Heart left ventricle (tissue), 16 donors: ENCODE measurements around the gene FSTL3. TPM values are rescaled to one million over a fixed set of nuclear protein-coding genes. Genes with fewer than 3 reads are reported as not detected.

Experiments used
- ATAC-seq, 4 donors: fragments of 200-7000 bp; cut with Tn5 transposase; one replicate each; pipeline ENCODE4 v1.9.1; 2020 to 2022; ENCODE audit warnings: moderate library complexity in 4 of 4, mild to moderate bottlenecking in 3 of 4, moderate number of reproducible peaks in 1 of 4
- DNase-seq, 5 donors: peaks; one replicate each; pipeline ENCODE4 v3.0.0-alpha.2; 2020
- H3K27ac ChIP-seq, 12 donors: fragments of 200-600 bp; sonication (generic) in 4 of 12; one replicate each; pipeline versions ENCODE4 v1.5.0 to v1.8.0; 2016 to 2022; ENCODE audit warnings: mild to moderate bottlenecking in 2 of 12
- H3K27me3 ChIP-seq, 9 donors: fragments of 200-600 bp; sonication (generic) in 2 of 9; one replicate each; pipeline versions ENCODE4 v1.5.1 to v1.8.0; 2016 to 2022; ENCODE audit warnings: mild to moderate bottlenecking in 3 of 9
- H3K36me3 ChIP-seq, 9 donors: fragments of 200-600 bp; sonication (generic) in 2 of 9; one replicate each; pipeline versions ENCODE4 v1.5.0 to v1.8.0; 2018 to 2022; ENCODE audit warnings: mild to moderate bottlenecking in 2 of 9
- H3K4me1 ChIP-seq, 12 donors: fragments of 200-600 bp; sonication (generic) in 4 of 12; one replicate each; pipeline versions ENCODE4 v1.5.0 to v1.8.0; 2016 to 2022; ENCODE audit warnings: mild to moderate bottlenecking in 3 of 12
- H3K4me3 ChIP-seq, 12 donors: fragments of 200-600 bp; sonication (generic) in 4 of 12; one replicate each; pipeline versions ENCODE4 v1.5.0 to v1.8.0; 2017 to 2022; ENCODE audit warnings: mild to moderate bottlenecking in 9 of 12, moderate library complexity in 4 of 12
- H3K9me3 ChIP-seq, 12 donors: fragments of 200-600 bp; sonication (generic) in 4 of 12; one replicate each; pipeline versions ENCODE4 v1.5.0 to v1.8.0; 2016 to 2022; ENCODE audit warnings: mild to moderate bottlenecking in 1 of 12
- POLR2A ChIP-seq, 2 donors: fragments of 450-650 bp; IDR thresholded peaks; one replicate each; pipeline ENCODE4 v1.6.1; 2017; ENCODE audit warnings: antibody characterized with exemption in 2 of 2, mild to moderate bottlenecking in 2 of 2, moderate library complexity in 2 of 2
- WGBS, 4 donors: extraction: QIAGEN DNeasy Blood & Tissue Kit in 2 of 4; methylation state at CpG; one replicate each; pipeline versions ENCODE4 v1.1.5 to v1.1.7; 2013 to 2018; 5-methylcytosine and 5-hydroxymethylcytosine counted together
- intact Hi-C, 10 donors: fragments of 100-400 bp; cut with DNase I; formaldehyde crosslinking; loops; one replicate each; pipeline versions ENCODE4 v1.11.1 to v1.14.2; 2022
- polyA plus RNA-seq, 2 donors: library from polyadenylated mRNA; stranded (reverse); fragments of 200-250 nt; gene quantifications; one replicate each; pipeline ENCODE4 v1.2.3, GENCODE V29; 2013
- total RNA-seq, 9 donors: library from RNA; depleted of rRNA in 2 of 9; stranded (reverse); fragments of >200 nt in 2 of 9; fragmentation: NEBNext Ultra II Directional in 3 of 9; extraction: Animal tissue kit (Norgen Biotek cat#: 25700) in 3 of 9; gene quantifications; one replicate each; pipeline versions ENCODE4 v1.1.0 to v1.2.4, GENCODE V29; 2016 to 2023
- TF ChIP-seq, protein P1 (sequence below), 12 donors: fragments of 200-600 bp; sonication (generic) in 4 of 12; IDR thresholded peaks; one replicate each; pipeline versions ENCODE4 v1.5.0 to v1.8.0; 2018 to 2022; ENCODE audit warnings: antibody characterized with exemption in 12 of 12, mild to moderate bottlenecking in 5 of 12
- donor health status: ischemic (EF 13 %, LVEDD 7.1; RV severe dilation, severe dysfunction).
- donor health status: healthy with polysubstance abuse.
- donor health status: DM: no; HTN: yes; CAD: no.
- donor health status: DM: no; HTN: no; CAD: no.
- donor health status: ischemic (EF 25% LVEDD 6.9; RV normal size, moderate dysfunction).
- donor health status: ischemic (EF 25% LVEDD 5.7; RV mildly dilated, moderate dysfunction).
- donor health status: healthy.
- donor health status: DM: yes; HTN: yes; CAD: no.
- donor health status: ischemic (EF 35%, LVEDD 5.7; RV mildly dilated, moderate dysfunction).
- donor health status: nonischemic (EF 11% LVEDD 7.7; RV severe dilation, severe dysfunction).
- donor health status: DM: yes; HTN: yes; CAD: no.
- donor health status: PGD.
- donor health status: ischemic (EF 29% LVEDD 5.4; RV normal size, mild dysfunction).
- donor health status: nonischemic (EF 23%, LVEDD 6.1; RV moderate dilation, normal function).

The FSTL3 gene
- total and polyA plus RNA-seq, 11 donors, result 41.7 to 376 (median 119) TPM

DNA sequence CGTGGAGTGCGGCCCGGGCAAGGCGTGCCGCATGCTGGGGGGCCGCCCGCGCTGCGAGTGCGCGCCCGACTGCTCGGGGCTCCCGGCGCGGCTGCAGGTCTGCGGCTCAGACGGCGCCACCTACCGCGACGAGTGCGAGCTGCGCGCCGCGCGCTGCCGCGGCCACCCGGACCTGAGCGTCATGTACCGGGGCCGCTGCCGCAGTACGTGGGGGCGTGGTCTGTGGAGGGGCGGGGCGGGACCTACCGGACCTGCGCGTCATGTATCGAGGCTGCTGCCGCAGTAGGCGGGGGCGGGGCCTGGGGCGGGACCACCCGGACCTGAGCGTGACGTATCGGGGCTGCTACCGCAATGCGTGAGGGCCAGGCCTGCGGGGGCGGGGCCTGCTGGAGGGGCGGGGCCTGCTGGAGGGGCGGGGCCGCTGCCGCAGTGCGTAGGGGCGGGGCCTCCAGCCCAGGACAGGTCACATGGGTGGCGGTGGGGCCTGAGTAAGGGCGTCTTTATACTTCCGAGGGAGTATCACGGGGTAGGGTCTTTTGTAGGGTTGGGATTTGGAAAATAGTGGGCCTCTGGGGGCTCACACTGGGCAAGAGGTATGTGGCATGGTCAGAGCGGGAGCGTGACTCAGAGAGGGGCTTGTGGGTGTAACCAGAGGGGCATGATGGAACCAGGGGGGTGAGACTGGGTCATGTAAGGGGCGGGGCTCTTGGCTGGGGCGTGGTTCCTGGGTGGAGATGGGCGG lies 4.3 kb downstream of the FSTL3 start:
- Histone ChIP-seq H3K36me3 (peaks cover 0 to 9% (median 3%) of the 10 kb centered on the region in 9 donors), H3K4me1 (peaks cover 4 to 52% (median 23%) of the 10 kb centered on the region in 12 donors), H3K27me3 (peaks cover 0 to 10% (median 0%) of the 10 kb centered on the region in 9 donors), H3K4me3 (peak overlapping the region; percentile 51 to 96 (median 80)), H3K27ac (peak overlapping the region; percentile 83 to 99 (median 98)), H3K9me3 (no peaks in the 10 kb centered on the region)
- TF ChIP-seq, protein P1, sequence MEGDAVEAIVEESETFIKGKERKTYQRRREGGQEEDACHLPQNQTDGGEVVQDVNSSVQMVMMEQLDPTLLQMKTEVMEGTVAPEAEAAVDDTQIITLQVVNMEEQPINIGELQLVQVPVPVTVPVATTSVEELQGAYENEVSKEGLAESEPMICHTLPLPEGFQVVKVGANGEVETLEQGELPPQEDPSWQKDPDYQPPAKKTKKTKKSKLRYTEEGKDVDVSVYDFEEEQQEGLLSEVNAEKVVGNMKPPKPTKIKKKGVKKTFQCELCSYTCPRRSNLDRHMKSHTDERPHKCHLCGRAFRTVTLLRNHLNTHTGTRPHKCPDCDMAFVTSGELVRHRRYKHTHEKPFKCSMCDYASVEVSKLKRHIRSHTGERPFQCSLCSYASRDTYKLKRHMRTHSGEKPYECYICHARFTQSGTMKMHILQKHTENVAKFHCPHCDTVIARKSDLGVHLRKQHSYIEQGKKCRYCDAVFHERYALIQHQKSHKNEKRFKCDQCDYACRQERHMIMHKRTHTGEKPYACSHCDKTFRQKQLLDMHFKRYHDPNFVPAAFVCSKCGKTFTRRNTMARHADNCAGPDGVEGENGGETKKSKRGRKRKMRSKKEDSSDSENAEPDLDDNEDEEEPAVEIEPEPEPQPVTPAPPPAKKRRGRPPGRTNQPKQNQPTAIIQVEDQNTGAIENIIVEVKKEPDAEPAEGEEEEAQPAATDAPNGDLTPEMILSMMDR (IDR thresholded peaks at IDR 0.05), result peak in 10 of 12 donors; percentile 13 to 69 (median 49)
- TF ChIP-seq POLR2A (IDR thresholded peaks at IDR 0.05), result peak in 1 of 2 donors; percentile 91
- DNase-seq (peak; percentile 99 to 100 (median 100)), ATAC-seq (peak; percentile 81 to 88 (median 84))
- intact Hi-C loops, result loop anchor here in 1 of 10 donors (1.0 kb wide), 1 partner anchor 16 kb away; no protein-coding TSS in a partner anchor
- WGBS, 4 donors, result 1 to 2% (median 1%) methylated on average over 46 to 70 of the region's 70 CpGs

DNA sequence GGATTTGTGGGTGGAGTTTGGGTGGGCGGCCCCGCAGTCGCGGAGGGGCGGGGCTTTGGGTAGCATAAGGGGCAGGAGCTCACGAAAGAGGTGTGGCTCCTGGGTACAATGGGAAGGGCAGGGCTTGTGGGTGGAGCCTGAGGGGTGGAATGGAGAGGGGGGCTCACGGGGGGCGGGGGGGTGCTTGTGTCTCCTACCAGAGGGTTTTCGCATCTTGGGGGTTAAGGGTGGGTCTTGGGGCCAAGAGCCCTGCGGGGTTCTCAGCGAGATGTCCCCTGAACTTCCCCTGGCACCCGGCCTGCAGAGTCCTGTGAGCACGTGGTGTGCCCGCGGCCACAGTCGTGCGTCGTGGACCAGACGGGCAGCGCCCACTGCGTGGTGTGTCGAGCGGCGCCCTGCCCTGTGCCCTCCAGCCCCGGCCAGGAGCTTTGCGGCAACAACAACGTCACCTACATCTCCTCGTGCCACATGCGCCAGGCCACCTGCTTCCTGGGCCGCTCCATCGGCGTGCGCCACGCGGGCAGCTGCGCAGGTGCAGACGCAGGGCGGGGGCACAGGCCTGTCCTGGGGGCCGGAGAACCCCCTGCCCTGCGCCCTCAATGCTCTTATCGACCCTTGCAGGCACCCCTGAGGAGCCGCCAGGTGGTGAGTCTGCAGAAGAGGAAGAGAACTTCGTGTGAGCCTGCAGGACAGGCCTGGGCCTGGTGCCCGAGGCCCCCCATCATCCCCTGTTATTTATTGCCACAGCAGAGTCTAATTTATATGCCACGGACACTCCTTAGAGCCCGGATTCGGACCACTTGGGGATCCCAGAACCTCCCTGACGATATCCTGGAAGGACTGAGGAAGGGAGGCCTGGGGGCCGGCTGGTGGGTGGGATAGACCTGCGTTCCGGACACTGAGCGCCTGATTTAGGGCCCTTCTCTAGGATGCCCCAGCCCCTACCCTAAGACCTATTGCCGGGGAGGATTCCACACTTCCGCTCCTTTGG lies 5.1 kb downstream of the FSTL3 start:
- intact Hi-C loops, result no loop called here
- H3K4me3 ChIP-seq, result peak overlapping the region in 10 of 12 donors; percentile 51 to 96 (median 84)

DNA sequence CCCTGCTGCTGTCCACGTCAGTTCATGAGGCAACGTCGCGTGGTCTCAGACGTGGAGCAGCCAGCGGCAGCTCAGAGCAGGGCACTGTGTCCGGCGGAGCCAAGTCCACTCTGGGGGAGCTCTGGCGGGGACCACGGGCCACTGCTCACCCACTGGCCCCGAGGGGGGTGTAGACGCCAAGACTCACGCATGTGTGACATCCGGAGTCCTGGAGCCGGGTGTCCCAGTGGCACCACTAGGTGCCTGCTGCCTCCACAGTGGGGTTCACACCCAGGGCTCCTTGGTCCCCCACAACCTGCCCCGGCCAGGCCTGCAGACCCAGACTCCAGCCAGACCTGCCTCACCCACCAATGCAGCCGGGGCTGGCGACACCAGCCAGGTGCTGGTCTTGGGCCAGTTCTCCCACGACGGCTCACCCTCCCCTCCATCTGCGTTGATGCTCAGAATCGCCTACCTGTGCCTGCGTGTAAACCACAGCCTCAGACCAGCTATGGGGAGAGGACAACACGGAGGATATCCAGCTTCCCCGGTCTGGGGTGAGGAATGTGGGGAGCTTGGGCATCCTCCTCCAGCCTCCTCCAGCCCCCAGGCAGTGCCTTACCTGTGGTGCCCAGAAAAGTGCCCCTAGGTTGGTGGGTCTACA lies 6.6 kb downstream of the FSTL3 start:
- WGBS, 4 donors, result 79 to 82% (median 82%) methylated on average over 12 to 25 of the region's 25 CpGs
- H3K4me1 ChIP-seq, result peaks cover 3 to 30% (median 14%) of the 10 kb centered on the region in 12 donors
- no peaks in the 10 kb centered on the region for H3K9me3 ChIP-seq
- no peak for DNase-seq
- intact Hi-C loops, result no loop called here
- H3K36me3 ChIP-seq, result peaks cover 0 to 9% (median 3%) of the 10 kb centered on the region in 9 donors
- no peaks in the 10 kb centered on the region for H3K27me3 ChIP-seq
- no peak for ATAC-seq
- TF ChIP-seq, protein P1 (IDR thresholded peaks at IDR 0.05), result no peak
- no peak for TF ChIP-seq POLR2A (IDR thresholded peaks at IDR 0.05)
- H3K27ac ChIP-seq, result no peak overlapping the region
- no peak overlapping the region for H3K4me3 ChIP-seq

More for the DNA sequence above, 5.1 kb downstream of the FSTL3 start:
- Histone ChIP-seq H3K27ac (peak overlapping the region in 10 of 12 donors; percentile 71 to 99 (median 96)), H3K4me1 (peaks cover 4 to 44% (median 21%) of the 10 kb centered on the region in 12 donors), H3K9me3 (no peaks in the 10 kb centered on the region), H3K27me3 (peaks cover 0 to 9% (median 0%) of the 10 kb centered on the region in 9 donors), H3K36me3 (peaks cover 0 to 9% (median 3%) of the 10 kb centered on the region in 9 donors)
- TF ChIP-seq, protein P1 (IDR thresholded peaks at IDR 0.05), result no peak
- no peak for TF ChIP-seq POLR2A (IDR thresholded peaks at IDR 0.05)
- 59 to 86% (median 71%) methylated on average over 28 to 54 of the region's 54 CpGs for WGBS, 4 donors
- no peak for ATAC-seq
- peak in 3 of 5 donors; percentile 89 to 94 (median 90) for DNase-seq
